Tibial nerve (tissue), 3 donors: ENCODE results near the gene UBXN7.

ENCODE experiments used
- CTCF ChIP-seq, 5 experiments: fragments of 200-600 bp in 3 of 5; fragments of 450-650 bp in 2 of 5; sonication (generic) in 3 of 5; IDR thresholded peaks; one replicate each; pipeline ENCODE4 v1.5.1; 2016 to 2019; ENCODE audit warnings: antibody characterized with exemption in 5 of 5, mild to moderate bottlenecking in 3 of 5, moderate library complexity in 2 of 5
- POLR2A ChIP-seq, 2 donors: fragments of 450-650 bp; IDR thresholded peaks; one replicate each; pipeline ENCODE4 v1.6.1; 2017; ENCODE audit warnings: antibody characterized with exemption in 2 of 2, mild to moderate bottlenecking in 2 of 2, moderate library complexity in 2 of 2

GRCh38 chr3:196317687-196318467 is 114.3 kb downstream of the UBXN7 start, which contains the start of gene DYNLT2B:
- TF ChIP-seq POLR2A (IDR thresholded peaks at IDR 0.05) (peak; percentile 53 to 71), CTCF (IDR thresholded peaks at IDR 0.05) (peak in 2 of 5 experiments; percentile 5 to 31)
